Activated CD8-positive, alpha-beta memory T cell treated with anti-CD3 and anti-CD28 coated beads, Interleukin-2, amount 10 ng/mL, durations not matched to agents 7 days and 5 days (primary cell): ENCODE results near the gene MUS81. TPM values are rescaled to one million over a fixed set of nuclear protein-coding genes. Genes with fewer than 3 reads are reported as not detected.

ENCODE experiments used
- ATAC-seq: fragments of 150-1000 bp; cut with Tn5 transposase; one replicate; pipeline ENCODE4 v1.10.0; 2021; ENCODE audit warnings: moderate library complexity
- CTCF ChIA-PET: fragments of 350-600 bp; sonication (Branson Sonifier 250); formaldehyde crosslinking; loops from one replicate; lab custom pipeline; 2021; ENCODE audit warnings: antibody characterized with exemption; lab: Charles Lee
- DNase-seq: peaks from one replicate; pipeline ENCODE4 v3.0.0-alpha.2; 2020
- H3K27ac Mint-ChIP-seq: one replicate; pipeline ENCODE4 v1.8.0; 2021; ENCODE audit warnings: mild to moderate bottlenecking, mixed read lengths
- H3K27me3 Mint-ChIP-seq: one replicate; pipeline ENCODE4 v1.8.0; 2021; ENCODE audit warnings: mixed read lengths
- H3K36me3 Mint-ChIP-seq: one replicate; pipeline ENCODE4 v1.8.0; 2021; ENCODE audit warnings: mild to moderate bottlenecking, mixed read lengths
- H3K4me1 Mint-ChIP-seq: one replicate; pipeline ENCODE4 v1.8.0; 2021; ENCODE audit warnings: mixed read lengths
- H3K4me3 Mint-ChIP-seq: one replicate; pipeline ENCODE4 v1.8.0; 2021; ENCODE audit warnings: mild to moderate bottlenecking, moderate library complexity, mixed read lengths
- H3K9me3 Mint-ChIP-seq: one replicate; pipeline ENCODE4 v1.8.0; 2022; ENCODE audit warnings: low read depth, mixed read lengths
- total RNA-seq, 2 experiments: library from RNA; stranded (reverse); gene quantifications; one replicate each; pipeline ENCODE4 v1.2.3, GENCODE V29; 2021

Gene MUS81
- total RNA-seq, 2 experiments from 2014 or later, result 106 to 125 TPM

DNA sequence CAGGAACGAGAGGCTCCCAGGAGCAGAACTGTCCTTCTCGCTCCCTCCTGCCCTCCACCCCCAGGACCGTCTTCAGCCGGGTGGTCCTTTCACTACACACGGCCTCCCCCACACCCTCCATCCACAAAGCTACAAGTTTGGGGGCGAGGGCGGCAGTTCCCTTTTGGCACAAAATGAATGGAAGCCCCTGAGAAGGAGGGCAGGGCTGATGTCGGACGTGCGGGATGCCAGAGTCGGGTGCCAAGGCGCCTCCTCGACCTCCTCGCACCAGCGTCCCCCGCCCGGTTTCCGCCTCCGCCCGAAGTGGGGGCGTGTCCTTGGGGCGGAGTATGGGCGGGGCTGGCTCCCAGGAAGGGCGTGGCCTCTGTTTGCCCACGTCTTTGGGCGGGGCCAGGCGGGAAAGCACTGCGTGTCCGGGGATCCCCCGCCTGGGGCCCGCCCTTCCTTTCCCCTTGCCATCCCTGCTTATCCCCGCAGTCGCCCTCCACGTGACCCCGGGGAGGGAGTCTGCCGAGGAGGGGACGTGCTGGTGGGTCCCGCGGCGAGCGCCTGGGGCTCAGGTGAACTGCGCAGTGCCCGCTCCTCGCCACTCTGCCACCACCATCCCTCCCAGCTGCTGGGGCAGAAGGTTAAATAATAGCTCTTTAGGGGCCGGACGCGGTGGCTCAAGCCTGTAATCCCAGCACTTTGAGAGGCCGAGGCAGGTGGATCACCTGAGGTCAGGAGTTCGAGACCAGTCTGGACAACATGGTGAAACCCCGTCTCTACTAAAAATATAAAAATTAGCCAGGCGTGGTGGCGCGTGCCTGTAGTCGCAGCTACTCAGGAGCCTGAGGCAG is 13.3 kb downstream of the MUS81 start:
- Mint-ChIP-seq H3K4me1 (peaks cover 53% of the 10 kb centered on the region), H3K27ac (peak overlapping the region; percentile 73), H3K27me3 (peaks cover 4% of the 10 kb centered on the region), H3K9me3 (no peaks in the 10 kb centered on the region), H3K4me3 (peak overlapping the region; percentile 79), H3K36me3 (no peaks in the 10 kb centered on the region)
- DNase-seq, result peak; percentile 96
- CTCF ChIA-PET, result interaction anchor here (0.7 to 27.4 kb wide), 4 partner anchors 13 to 94 kb away, joined by 4 to 710 read pairs (median 44); partner anchors contain the start of genes CCDC85B, CFL1, CTSW and FIBP
- ATAC-seq, result peak; percentile 93

DNA sequence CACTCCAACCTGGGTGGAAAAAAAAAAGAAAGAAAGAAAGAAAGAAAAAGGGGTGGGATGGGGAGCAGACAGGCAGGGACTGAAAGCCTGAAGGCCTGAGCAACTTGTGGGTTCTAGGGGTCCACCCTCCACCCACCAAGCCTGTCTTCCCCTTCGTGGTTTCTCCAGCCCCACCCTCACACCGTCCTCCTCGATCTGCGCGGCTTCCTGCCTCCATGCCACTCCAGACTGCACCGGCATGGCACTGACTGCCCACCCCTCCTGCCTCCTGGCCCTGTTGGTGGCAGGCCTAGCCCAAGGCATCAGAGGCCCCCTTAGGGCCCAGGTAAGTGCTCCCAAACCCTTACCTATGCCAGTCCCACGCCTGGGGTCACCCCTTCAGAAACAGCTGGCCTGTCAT is 19.4 kb downstream of the MUS81 start, which contains the start of gene CTSW:
CTSW (plus strand) TSS at position 221 of the 400 bp plus-strand sequence; CDS start at position 239, 18 bp downstream.
- Mint-ChIP-seq H3K4me1 (peaks cover 67% of the 10 kb centered on the region), H3K36me3 (peaks cover 8% of the 10 kb centered on the region), H3K27me3 (no peaks in the 10 kb centered on the region), H3K4me3 (peak within 1 kb of the TSS; percentile 75), H3K9me3 (no peaks in the 10 kb centered on the region), H3K27ac (peak within 1 kb of the TSS; percentile 86)
- ATAC-seq (peak; percentile 67), DNase-seq (peak; percentile 76)
- CTCF ChIA-PET, result interaction anchor here (0.9 to 27.4 kb wide), 5 partner anchors 11 to 168 kb away, joined by 3 to 710 read pairs (median 4); partner anchors contain the start of genes CCDC85B, CFL1, CTSW and EFEMP2

DNA sequence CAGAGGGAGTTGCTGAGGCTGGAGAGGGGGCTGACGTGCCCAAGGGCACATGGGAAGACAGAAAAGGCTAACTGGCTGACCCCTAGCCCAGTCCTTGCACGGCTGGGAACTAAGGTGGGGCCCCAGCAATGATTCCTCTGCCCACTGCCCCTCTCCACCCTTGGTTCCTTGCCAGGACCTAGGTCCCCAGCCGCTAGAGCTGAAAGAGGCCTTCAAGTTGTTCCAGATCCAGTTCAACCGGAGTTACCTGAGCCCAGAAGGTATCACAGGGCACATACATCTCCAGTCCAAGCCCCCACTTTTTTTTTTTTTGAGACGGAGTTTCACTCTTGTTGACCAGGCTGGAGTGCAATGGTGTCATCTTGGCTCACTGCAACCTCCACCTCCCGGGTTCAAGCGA is 19.8 kb downstream of the MUS81 start:
- no peaks in the 10 kb centered on the region for H3K27me3 Mint-ChIP-seq
- H3K9me3 Mint-ChIP-seq, result no peaks in the 10 kb centered on the region
- peaks cover 70% of the 10 kb centered on the region for H3K4me1 Mint-ChIP-seq

DNA sequence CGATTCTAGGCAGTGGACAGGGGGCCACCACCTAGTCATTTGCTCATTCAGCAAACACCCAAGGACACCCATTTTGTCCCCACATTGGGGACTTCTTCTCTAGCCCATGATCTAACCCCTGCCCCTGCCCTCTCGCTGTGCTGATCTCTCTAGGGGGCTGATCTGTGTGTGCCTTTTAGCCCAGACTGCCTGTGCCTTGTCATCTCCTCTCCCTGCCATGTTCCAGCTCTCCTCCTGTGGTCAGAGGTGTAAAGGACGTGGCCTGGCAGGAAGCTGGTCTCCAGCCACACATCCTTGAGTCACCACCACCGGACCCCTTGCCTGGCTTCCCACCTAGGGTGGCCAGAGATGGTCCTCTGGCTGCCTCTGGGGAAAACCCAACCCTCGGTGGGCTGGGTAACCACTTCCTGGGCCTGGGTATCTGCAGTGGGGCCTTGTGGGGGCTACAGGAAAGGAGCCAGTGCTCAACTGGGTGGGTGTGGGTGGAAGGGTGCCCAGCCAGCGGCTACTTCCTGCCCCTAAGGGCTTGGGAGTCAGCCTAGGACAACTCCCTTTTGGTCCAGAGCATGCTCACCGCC is 20.7 kb downstream of the MUS81 start:
- CTCF ChIA-PET, result interaction anchor here (0.6 to 27.4 kb wide), 8 partner anchors 10 to 168 kb away, joined by 3 to 710 read pairs (median 4); partner anchors contain the start of genes CCDC85B, CFL1, CTSW and EFEMP2
- ATAC-seq (peak; percentile 34), DNase-seq (peak; percentile 72)
- peaks cover 76% of the 10 kb centered on the region for H3K4me1 Mint-ChIP-seq
- peak overlapping the region; percentile 86 for H3K27ac Mint-ChIP-seq
- peak overlapping the region; percentile 75 for H3K4me3 Mint-ChIP-seq
- H3K27me3 Mint-ChIP-seq, result no peaks in the 10 kb centered on the region
- no peaks in the 10 kb centered on the region for H3K9me3 Mint-ChIP-seq
- peaks cover 11% of the 10 kb centered on the region for H3K36me3 Mint-ChIP-seq

More for the DNA sequence above, 19.8 kb downstream of the MUS81 start:
- CTCF ChIA-PET, result interaction anchor here (0.9 to 27.4 kb wide), 5 partner anchors 10 to 164 kb away, joined by 3 to 710 read pairs (median 4); partner anchors contain the start of genes CCDC85B, CFL1, CTSW and EFEMP2
- peak overlapping the region; percentile 86 for H3K27ac Mint-ChIP-seq
- peaks cover 9% of the 10 kb centered on the region for H3K36me3 Mint-ChIP-seq
- H3K4me3 Mint-ChIP-seq, result peak overlapping the region; percentile 75
- ATAC-seq (peak; percentile 3), DNase-seq (no peak)

DNA sequence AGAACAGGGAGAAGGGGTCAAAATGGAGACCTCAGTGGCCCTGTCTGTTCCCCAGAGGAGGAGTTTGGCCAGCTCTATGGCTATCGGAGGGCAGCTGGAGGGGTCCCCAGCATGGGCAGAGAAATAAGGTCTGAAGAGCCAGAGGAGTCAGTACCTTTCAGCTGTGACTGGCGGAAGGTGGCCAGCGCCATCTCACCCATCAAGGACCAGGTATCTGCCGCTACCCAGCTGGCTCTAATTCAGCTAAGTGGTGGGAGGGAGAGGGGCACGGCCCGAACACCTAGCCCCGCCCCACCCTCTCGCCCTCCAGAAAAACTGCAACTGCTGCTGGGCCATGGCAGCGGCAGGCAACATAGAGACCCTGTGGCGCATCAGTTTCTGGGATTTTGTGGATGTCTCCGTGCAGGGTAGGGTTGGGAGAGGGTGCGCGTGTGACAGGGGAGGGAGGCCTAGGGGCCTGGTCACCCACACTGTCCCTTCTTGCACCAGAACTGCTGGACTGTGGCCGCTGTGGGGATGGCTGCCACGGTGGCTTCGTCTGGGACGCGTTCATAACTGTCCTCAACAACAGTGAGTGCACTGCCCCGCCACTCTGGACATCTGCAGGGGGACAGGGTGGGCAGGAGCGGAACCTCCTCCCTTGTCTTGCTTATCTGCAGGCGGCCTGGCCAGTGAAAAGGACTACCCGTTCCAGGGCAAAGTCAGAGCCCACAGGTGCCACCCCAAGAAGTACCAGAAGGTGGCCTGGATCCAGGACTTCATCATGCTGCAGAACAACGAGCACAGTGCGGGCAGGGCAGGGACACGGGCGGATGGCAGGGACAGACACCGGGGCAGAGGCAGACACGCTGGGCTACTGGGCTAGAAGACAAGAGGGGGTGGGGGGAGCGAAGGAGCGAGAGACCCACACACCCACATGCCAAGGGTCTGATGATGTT is 22.2 kb downstream of the MUS81 start:
- peak overlapping the region; percentile 86 for H3K27ac Mint-ChIP-seq
- peak; percentile 41 for DNase-seq
- CTCF ChIA-PET, result interaction anchor here (1.2 to 27.4 kb wide), 6 partner anchors 8 to 170 kb away, joined by 4 to 710 read pairs (median 209); partner anchors contain the start of genes CCDC85B, CFL1, CTSW and EFEMP2
- peaks cover 82% of the 10 kb centered on the region for H3K4me1 Mint-ChIP-seq
- no peak for ATAC-seq
- H3K4me3 Mint-ChIP-seq, result peak overlapping the region; percentile 19
- H3K27me3 Mint-ChIP-seq, result no peaks in the 10 kb centered on the region
- peaks cover 14% of the 10 kb centered on the region for H3K36me3 Mint-ChIP-seq
- no peaks in the 10 kb centered on the region for H3K9me3 Mint-ChIP-seq

DNA sequence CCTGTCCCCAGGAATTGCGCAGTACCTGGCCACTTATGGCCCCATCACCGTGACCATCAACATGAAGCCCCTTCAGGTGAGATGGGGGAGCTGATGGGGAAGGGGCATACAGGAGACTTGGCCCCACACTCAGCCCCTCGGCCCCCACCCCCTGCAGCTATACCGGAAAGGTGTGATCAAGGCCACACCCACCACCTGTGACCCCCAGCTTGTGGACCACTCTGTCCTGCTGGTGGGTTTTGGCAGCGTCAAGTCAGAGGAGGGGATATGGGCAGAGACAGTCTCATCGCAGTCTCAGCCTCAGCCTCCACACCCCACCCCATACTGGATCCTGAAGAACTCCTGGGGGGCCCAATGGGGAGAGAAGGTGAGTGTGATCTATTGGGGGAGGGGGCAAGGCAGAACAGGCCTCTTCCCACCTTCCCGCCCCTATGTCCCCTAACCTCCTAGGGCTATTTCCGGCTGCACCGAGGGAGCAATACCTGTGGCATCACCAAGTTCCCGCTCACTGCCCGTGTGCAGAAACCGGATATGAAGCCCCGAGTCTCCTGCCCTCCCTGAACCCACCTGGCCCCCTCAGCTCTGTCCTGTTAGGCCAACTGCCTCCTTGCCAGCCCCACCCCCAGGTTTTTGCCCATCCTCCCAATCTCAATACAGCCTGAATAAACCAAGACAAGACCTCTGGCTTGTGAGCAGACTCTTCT is 23.0 kb downstream of the MUS81 start:
- no peak overlapping the region for H3K27ac Mint-ChIP-seq
- peaks cover 14% of the 10 kb centered on the region for H3K36me3 Mint-ChIP-seq
- no peak for ATAC-seq
- peak; percentile 41 for DNase-seq
- peaks cover 81% of the 10 kb centered on the region for H3K4me1 Mint-ChIP-seq
- no peaks in the 10 kb centered on the region for H3K9me3 Mint-ChIP-seq
- CTCF ChIA-PET, result interaction anchor here (0.6 to 26.4 kb wide), 10 partner anchors 14 to 139 kb away, joined by 3 to 710 read pairs (median 16); partner anchors contain the start of genes BANF1, C11orf68, CFL1 and CTSW
- no peaks in the 10 kb centered on the region for H3K27me3 Mint-ChIP-seq
- no peak overlapping the region for H3K4me3 Mint-ChIP-seq

DNA sequence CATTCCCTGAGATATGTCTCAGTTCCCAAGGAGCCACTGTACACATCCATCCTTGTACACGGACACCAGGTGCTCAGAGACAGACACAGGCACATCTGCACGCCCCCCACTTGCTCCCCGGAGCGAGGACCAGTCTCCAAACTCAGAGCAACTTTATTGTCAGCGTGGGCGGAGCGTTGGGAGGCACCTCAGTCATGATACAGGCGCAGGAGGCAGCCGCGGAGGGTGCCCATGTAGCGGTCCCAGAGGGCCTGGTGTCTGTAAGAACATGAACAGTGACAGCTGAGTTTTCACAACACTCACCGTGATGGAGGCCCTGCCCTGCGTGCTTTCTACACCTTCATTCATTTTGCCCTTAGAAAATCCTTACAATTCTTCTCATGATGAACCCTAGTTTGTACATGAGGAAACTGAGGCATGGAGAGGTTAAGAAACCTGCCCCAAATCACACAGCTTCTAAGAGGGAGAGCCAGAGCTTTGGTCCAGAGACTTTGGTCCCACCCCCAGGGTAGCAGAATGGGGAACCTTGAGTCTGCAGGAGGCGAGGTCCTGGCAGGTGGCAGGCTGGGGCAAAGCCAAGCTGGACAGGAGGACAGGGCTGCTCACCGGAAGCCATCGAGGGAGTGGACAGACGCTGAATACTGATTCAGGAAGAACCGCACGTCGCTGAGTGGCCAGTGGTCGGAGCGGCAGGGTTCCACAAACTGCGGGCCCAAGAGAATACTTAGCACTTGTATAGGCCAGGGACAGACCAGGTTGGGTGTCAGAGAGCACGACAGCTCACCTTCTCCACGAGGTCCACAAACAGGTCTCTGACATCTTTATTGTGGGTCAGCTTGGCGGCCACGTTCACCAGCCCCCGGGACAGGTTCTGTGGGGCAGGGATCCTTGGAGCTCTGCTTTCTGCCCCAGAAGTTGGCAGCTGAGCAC is 23.8 kb downstream of the MUS81 start:
- DNase-seq, result peak; percentile 40
- no peak overlapping the region for H3K4me3 Mint-ChIP-seq
- H3K27me3 Mint-ChIP-seq, result no peaks in the 10 kb centered on the region
- peaks cover 14% of the 10 kb centered on the region for H3K36me3 Mint-ChIP-seq
- H3K9me3 Mint-ChIP-seq, result no peaks in the 10 kb centered on the region
- H3K4me1 Mint-ChIP-seq, result peaks cover 79% of the 10 kb centered on the region
- CTCF ChIA-PET, result interaction anchor here (0.7 to 26.4 kb wide), 44 partner anchors 14 to 318 kb away, joined by 3 to 710 read pairs (median 6); partner anchors contain the start of genes AP5B1, BANF1, C11orf68 and CFL1
- no peak for ATAC-seq
- peak overlapping the region; percentile 71 for H3K27ac Mint-ChIP-seq

DNA sequence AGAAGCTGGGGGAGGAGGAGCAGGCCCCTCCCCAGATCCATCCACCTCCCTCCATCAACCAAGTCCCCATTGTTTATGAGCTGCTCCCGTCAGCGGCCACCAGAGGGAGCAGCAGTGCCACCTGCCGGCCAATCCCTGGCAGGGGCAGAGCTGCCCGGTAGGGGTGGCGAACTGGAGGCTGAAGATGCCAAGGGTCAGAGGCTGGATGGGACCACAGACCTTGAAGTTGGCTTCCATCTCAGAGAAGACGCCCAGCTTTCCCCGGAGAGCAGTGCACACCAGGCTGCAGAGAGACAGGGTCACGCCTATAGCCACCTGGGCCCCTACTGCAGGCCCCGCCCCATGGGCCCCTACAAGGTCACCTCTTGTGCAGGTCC is 24.5 kb downstream of the MUS81 start:
- no peaks in the 10 kb centered on the region for H3K9me3 Mint-ChIP-seq
- H3K27ac Mint-ChIP-seq, result peak overlapping the region; percentile 71
- no peak overlapping the region for H3K4me3 Mint-ChIP-seq
- DNase-seq (peak; percentile 87), ATAC-seq (peak; percentile 42)
- CTCF ChIA-PET, result interaction anchor here (0.6 to 26.4 kb wide), 45 partner anchors 13 to 359 kb away, joined by 3 to 710 read pairs (median 6); partner anchors contain the start of genes AP5B1, BANF1, C11orf68 and CFL1
- no peaks in the 10 kb centered on the region for H3K27me3 Mint-ChIP-seq
- H3K36me3 Mint-ChIP-seq, result peaks cover 14% of the 10 kb centered on the region
- peaks cover 77% of the 10 kb centered on the region for H3K4me1 Mint-ChIP-seq

DNA sequence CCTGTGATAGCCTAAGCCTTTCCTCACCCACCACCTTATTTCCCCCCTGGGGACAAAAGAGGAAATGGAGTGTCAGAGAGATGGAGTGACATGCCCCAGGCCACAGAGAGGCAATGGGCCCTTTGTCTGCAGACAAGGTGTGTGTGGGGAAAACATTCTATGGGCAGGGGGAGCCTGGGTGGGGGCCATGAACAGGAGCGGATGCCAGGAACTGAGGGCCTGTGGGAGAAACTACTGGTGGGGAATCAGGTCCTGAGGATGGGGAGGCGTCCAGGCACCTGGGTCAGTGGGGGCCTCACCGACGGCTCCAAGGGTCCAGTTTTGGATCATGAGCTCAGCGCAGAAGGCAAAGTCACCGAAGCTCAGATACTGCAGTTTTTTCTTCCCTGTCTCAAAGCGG is 25.0 kb downstream of the MUS81 start:
- no peaks in the 10 kb centered on the region for H3K27me3 Mint-ChIP-seq
- H3K9me3 Mint-ChIP-seq, result no peaks in the 10 kb centered on the region
- H3K36me3 Mint-ChIP-seq, result peaks cover 14% of the 10 kb centered on the region
- H3K4me1 Mint-ChIP-seq, result peaks cover 77% of the 10 kb centered on the region
- no peak overlapping the region for H3K4me3 Mint-ChIP-seq
- no peak for DNase-seq
- no peak overlapping the region for H3K27ac Mint-ChIP-seq
- CTCF ChIA-PET, result interaction anchor here (0.6 to 26.4 kb wide), 41 partner anchors 13 to 360 kb away, joined by 3 to 710 read pairs (median 6); partner anchors contain the start of genes AP5B1, BANF1, CFL1 and CTSW
- ATAC-seq, result no peak

DNA sequence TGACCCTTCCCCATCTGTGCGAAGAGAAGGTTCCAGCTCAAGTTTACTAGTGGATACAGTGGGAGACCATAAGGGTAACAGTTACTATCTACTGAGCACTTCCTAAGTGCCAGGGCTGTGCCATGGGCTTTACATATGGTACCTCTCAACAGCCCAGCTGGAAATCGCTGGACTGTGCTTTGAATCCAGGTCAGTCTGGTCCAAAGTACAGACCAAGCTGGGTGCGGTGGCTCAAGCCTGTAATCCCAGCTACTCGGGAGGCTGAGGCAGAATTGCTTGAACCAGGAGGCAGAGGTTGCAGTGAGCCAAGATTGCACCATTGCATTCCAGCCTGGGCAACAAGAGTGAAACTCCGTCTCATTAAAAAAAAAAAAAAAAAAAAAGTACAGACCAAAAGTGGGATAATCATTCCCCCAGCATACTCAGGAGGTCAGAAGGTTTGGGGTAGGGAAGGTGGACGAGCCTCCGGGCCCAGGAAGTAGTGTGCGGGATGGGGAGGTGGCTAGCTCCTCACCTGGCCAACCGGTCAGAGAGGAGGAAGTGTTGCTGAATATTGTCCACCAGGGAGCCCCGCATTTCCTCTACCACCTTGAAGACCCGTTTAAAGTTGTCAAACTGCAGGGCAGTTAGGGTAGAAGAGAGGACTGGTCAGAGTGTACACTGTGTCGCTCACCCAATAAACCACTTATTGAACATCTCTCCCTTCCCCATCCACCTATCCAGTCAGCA is 25.7 kb downstream of the MUS81 start:
- CTCF ChIA-PET, result interaction anchor here (0.9 to 26.4 kb wide), 26 partner anchors 12 to 247 kb away, joined by 3 to 710 read pairs (median 14); partner anchors contain the start of genes AP5B1, CFL1, CTSW and EFEMP2
- DNase-seq, result peak; percentile 39
- Mint-ChIP-seq H3K27me3 (no peaks in the 10 kb centered on the region), H3K4me1 (peaks cover 71% of the 10 kb centered on the region), H3K9me3 (no peaks in the 10 kb centered on the region), H3K4me3 (peak overlapping the region; percentile 96), H3K36me3 (peaks cover 14% of the 10 kb centered on the region), H3K27ac (peak overlapping the region; percentile 10)
- no peak for ATAC-seq
